ENCODE results near the gene RHBDF1.

The RHBDF1 gene

GRCh38 chr16:116015-116414 is 43.6 kb upstream of the RHBDF1 start:
- TF ChIP-seq, protein P1, sequence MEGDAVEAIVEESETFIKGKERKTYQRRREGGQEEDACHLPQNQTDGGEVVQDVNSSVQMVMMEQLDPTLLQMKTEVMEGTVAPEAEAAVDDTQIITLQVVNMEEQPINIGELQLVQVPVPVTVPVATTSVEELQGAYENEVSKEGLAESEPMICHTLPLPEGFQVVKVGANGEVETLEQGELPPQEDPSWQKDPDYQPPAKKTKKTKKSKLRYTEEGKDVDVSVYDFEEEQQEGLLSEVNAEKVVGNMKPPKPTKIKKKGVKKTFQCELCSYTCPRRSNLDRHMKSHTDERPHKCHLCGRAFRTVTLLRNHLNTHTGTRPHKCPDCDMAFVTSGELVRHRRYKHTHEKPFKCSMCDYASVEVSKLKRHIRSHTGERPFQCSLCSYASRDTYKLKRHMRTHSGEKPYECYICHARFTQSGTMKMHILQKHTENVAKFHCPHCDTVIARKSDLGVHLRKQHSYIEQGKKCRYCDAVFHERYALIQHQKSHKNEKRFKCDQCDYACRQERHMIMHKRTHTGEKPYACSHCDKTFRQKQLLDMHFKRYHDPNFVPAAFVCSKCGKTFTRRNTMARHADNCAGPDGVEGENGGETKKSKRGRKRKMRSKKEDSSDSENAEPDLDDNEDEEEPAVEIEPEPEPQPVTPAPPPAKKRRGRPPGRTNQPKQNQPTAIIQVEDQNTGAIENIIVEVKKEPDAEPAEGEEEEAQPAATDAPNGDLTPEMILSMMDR (conservative IDR thresholded peaks at IDR 0.05): no peak
- no peak overlapping the region for H3K27ac ChIP-seq

DNA sequence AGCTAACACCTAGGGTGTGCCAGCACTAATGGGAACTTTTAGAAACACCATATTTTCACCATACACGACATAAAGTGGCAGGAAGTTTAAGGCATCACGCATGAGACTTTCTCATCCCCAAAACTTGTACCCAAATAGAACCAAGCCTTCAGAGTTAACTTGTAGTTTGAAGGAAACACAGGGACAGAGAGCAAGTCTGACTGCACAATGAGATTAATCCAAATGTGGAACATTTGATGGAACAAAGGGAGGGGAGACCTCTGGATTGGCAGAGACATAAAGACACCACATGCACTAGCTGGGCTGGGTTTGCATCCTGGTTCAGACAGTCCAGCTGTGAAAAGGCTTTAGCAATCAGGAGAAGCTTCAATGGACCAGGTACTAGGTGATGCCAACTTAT is 41.9 kb upstream of the RHBDF1 start:
- TF ChIP-seq, protein P1 (conservative IDR thresholded peaks at IDR 0.05): no peak
- H3K27ac ChIP-seq: no peak overlapping the region

DNA sequence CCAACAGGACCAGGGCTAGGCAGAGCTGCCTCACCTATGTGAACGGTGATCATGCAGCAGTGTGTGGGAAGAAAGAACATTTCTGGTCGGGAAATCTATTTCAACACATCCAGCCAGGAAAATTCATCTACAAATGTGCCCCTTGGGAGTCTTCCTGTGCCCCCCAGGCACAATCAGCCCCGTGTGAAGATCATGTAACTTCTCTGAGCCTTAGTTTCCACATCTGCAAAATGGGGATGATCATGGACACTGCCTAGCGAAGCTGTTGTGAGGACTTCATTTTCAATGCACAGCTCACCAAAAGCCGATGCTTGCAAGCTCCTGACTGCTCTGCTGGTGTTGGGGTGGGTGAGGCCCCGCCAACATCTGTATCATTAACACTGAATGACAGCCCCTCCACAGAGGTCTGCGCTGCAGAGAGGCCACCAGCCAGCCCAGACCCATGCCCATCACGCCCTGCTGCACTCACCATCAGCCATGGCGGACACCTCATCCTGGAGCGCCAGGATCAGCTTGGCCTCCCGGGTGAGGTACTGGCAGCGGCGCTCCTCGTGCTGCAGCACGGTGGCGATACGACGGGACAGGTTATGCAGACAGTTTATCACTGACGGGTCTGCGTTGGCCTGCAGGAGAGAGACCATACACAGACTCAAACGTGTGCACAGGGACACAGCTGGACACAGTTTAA is 39.9 kb upstream of the RHBDF1 start:
- TF ChIP-seq, protein P1 (conservative IDR thresholded peaks at IDR 0.05): no peak
- H3K27ac ChIP-seq: no peak overlapping the region

DNA sequence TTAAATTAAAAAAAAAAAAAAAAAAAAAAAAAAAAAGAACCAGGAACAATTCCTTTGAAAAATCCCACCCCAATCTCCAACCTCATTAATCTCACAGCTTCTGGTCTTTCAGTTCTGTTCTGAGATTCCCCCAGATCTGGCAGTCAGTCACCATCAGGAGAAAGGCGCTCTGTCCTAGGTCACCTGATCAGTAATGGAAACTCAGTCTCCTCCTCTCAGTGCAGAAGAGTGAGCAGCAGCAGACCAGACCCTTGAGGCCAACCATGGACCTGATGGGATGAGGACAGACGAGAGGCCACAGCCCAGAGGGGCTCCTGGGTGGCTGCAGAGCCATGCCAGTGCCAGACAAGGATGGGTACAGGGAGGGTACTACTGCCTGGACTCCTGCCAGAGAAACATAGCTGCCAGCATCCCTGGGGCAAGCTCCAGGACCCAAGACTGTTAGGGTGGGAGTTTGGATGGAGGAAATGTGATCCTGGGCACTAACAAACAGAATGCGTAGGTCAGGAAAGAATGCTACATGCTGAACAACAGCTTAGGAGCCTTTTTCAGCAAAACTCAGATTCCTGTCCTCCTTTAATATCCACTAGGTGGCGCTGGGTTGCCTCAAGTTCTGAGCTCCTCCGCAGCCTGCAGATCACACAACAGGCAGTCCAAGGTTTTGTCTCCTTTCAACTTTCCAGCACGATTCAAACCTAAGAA is 34.3 kb upstream of the RHBDF1 start:
- TF ChIP-seq, protein P1 (conservative IDR thresholded peaks at IDR 0.05): peak; percentile 77
- H3K27ac ChIP-seq: no peak overlapping the region

DNA sequence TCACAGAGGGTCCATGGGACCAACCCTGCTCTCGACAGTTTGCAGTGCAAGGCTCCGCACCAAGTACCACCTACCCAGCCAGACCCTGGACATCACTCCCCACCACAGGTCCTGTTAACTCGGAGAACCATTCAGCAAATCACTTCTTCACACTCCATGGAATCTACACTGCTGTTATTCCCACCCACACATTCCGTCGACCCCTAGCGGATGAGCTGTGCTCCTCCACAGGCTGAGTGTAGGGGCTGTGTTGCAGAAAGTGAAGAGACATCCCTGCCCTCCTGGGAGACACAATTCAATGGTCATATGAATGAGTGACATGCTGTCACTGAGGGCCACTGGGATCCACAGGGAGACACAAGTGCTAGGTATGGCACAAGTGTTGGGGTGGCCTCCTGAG is 33.1 kb upstream of the RHBDF1 start:
- TF ChIP-seq, protein P1 (conservative IDR thresholded peaks at IDR 0.05): no peak
- no peak overlapping the region for H3K27ac ChIP-seq

DNA sequence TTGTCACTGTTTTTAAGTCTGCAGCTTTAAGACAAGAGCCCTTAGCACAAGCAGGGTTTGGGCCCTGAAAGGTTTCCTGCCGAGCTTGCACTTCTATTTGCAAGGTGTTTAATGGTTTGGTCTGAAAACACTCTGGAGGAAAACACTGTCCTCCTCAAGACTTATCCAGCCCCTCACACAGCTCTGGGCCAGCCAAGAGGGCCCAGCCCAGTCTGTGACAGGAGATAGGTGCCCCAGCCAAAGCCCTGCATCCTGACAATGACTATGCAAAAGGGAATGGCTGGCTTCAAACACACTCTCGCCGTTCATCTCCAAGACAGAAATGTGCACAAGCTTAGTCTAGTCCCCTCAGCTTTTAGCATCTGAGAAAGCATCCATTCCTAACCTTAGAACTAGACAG is 32.5 kb upstream of the RHBDF1 start:
- TF ChIP-seq, protein P1 (conservative IDR thresholded peaks at IDR 0.05): no peak
- no peak overlapping the region for H3K27ac ChIP-seq

- H3K27ac ChIP-seq: no peak overlapping the region
- TF ChIP-seq, protein P1 (conservative IDR thresholded peaks at IDR 0.05): no peak
Observed at GRCh38 chr16:104355-104754, 31.9 kb upstream of the RHBDF1 start.
